Measurements from ENCODE around the gene ARHGAP6.

DNA sequence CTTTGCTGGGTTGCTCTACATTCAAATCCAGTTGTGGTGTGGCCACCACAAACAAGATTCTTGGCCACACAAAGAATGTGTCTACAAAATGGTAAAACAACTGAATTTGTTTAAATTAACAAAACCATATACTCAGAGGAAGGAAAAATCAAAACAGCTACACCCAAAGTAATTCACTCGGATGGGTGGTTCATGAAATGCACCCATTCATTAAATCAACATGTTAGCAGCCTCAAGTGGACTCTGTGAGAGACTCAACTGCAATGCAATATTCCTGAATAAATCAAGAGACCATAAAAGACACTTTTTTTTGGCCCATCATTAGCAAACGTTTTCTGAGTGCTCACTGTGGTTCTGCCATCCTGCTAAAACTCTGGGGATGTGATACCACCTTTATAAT is 383.7 kb downstream of the ARHGAP6 start:
- TF ChIP-seq POLR2A (IDR thresholded peaks at IDR 0.05; ENCODE audit: low read depth, low read length), result no peak
- TF ChIP-seq FOS (IDR thresholded peaks at IDR 0.05; ENCODE audit: low read depth, low read length), result no peak
- TF ChIP-seq, protein P1, sequence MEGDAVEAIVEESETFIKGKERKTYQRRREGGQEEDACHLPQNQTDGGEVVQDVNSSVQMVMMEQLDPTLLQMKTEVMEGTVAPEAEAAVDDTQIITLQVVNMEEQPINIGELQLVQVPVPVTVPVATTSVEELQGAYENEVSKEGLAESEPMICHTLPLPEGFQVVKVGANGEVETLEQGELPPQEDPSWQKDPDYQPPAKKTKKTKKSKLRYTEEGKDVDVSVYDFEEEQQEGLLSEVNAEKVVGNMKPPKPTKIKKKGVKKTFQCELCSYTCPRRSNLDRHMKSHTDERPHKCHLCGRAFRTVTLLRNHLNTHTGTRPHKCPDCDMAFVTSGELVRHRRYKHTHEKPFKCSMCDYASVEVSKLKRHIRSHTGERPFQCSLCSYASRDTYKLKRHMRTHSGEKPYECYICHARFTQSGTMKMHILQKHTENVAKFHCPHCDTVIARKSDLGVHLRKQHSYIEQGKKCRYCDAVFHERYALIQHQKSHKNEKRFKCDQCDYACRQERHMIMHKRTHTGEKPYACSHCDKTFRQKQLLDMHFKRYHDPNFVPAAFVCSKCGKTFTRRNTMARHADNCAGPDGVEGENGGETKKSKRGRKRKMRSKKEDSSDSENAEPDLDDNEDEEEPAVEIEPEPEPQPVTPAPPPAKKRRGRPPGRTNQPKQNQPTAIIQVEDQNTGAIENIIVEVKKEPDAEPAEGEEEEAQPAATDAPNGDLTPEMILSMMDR (conservative IDR thresholded peaks at IDR 0.05; ENCODE audit: low read depth, low read length), result no peak
- no peak for TF ChIP-seq NFE2L2 (IDR thresholded peaks at IDR 0.05; ENCODE audit: low read depth, low read length)
- TF ChIP-seq, protein P2, sequence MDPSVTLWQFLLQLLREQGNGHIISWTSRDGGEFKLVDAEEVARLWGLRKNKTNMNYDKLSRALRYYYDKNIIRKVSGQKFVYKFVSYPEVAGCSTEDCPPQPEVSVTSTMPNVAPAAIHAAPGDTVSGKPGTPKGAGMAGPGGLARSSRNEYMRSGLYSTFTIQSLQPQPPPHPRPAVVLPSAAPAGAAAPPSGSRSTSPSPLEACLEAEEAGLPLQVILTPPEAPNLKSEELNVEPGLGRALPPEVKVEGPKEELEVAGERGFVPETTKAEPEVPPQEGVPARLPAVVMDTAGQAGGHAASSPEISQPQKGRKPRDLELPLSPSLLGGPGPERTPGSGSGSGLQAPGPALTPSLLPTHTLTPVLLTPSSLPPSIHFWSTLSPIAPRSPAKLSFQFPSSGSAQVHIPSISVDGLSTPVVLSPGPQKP (IDR thresholded peaks at IDR 0.05; ENCODE audit: borderline replicate concordance, low read depth, low read length), result no peak
- TF ChIP-seq MAZ (IDR thresholded peaks at IDR 0.05; ENCODE audit: borderline replicate concordance, low read depth, low read length), result no peak
- TF ChIP-seq RAD21 (IDR thresholded peaks at IDR 0.05; ENCODE audit: low read length), result no peak
- no peak for TF ChIP-seq CEBPB (IDR thresholded peaks at IDR 0.05; ENCODE audit: low read depth, low read length)
- no peak for TF ChIP-seq CHD1 (IDR thresholded peaks at IDR 0.05; ENCODE audit: low read depth, low read length)
- no peak for TF ChIP-seq RFX5 (IDR thresholded peaks at IDR 0.05; ENCODE audit: low read depth, low read length)
- TF ChIP-seq, protein P3, sequence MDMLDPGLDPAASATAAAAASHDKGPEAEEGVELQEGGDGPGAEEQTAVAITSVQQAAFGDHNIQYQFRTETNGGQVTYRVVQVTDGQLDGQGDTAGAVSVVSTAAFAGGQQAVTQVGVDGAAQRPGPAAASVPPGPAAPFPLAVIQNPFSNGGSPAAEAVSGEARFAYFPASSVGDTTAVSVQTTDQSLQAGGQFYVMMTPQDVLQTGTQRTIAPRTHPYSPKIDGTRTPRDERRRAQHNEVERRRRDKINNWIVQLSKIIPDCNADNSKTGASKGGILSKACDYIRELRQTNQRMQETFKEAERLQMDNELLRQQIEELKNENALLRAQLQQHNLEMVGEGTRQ (IDR thresholded peaks at IDR 0.05; ENCODE audit: low read depth, low read length), result no peak
- no peak for TF ChIP-seq SMC3 (IDR thresholded peaks at IDR 0.05; ENCODE audit: low read depth, low read length)
